ENCODE results near the gene DNALI1.
A peak's percentile ranks its signal among the peaks of the same experiment; 100 is the strongest.
"Not testable (repeated sequence)": the region's sequence is repeated elsewhere in the genome, so short reads cannot be mapped to it uniquely, and the experiment has no call there.

Gene DNALI1

GRCh38 chr1:37556712-37557196, at the start of gene DNALI1:
Gene DNALI1 (plus strand): TSS chr1:37556940. CDS start chr1:37556995, 55 bp downstream.
- DNase-seq (ENCODE audit: low read depth in 3 of 3): peak in 1 of 3 experiments; percentile 15

DNA sequence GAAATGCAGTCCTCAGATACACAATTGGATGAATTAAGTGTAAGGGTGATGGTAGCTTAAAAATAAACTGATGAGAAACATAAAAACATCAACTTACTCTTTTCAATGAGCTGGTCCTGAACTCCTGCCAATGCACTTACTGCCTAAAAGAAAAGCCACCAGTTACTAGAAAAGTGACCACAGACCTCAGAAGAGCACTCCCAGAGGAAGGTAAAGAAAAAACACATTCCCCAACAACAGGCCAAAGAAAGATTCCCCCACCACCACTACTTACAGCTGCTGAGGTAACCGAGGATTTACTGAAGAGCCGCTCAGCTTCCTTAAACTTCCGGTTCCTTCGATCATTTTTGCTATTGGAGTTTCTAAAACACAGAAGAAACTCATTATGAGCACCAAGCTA, 47.6 kb upstream of the DNALI1 start:
- DNase-seq (ENCODE audit: low read depth in 3 of 3): no peak

GRCh38 chr1:37513795-37514349, 42.9 kb upstream of the DNALI1 start:
- peak; percentile 22 to 68 (median 54) for DNase-seq (ENCODE audit: low read depth in 3 of 3)

- peak; percentile 63 to 75 (median 72) for DNase-seq (ENCODE audit: low read depth in 3 of 3)
These were observed 42.2 kb upstream of the DNALI1 start, which contains the start of gene MEAF6 for GRCh38 chr1:37514350-37515184. Gene MEAF6 (minus strand): TSS chr1:37514766. CDS start chr1:37514746, 20 bp downstream.

- no peak for DNase-seq (ENCODE audit: low read depth in 3 of 3)
These were observed 41.3 kb upstream of the DNALI1 start for GRCh38 chr1:37515185-37516034.

- no peak for DNase-seq (ENCODE audit: low read depth in 3 of 3)
These were observed 39.2 kb upstream of the DNALI1 start for GRCh38 chr1:37517569-37517968.

DNA sequence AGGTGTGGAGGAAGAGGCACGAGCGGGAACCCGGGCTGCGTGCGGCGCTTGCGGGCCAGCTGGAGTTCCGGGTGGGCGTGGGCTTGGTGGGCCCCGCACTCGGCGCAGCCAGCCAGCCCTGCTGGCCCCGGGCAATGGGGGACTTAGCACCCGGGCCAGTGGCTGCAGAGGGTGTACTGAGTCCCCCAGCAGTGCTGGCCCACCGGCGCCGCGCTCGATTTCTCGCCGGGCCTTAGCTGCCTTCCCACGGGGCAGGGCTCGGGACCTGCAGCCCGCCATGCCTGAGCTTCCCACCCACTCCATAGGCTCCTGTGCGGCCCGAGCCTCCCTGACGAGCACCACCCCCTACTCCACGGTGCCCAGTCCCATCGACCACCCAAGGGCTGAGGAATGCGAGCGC, 38.5 kb upstream of the DNALI1 start:
- not testable (repeated sequence) for DNase-seq (ENCODE audit: low read depth in 3 of 3)

- peak in 1 of 3 experiments; percentile 35 for DNase-seq (ENCODE audit: low read depth in 3 of 3)
These were observed 37.8 kb upstream of the DNALI1 start for GRCh38 chr1:37518929-37519328.

GRCh38 chr1:37519613-37520012, 37.1 kb upstream of the DNALI1 start:
- DNase-seq (ENCODE audit: low read depth in 3 of 3): no peak

GRCh38 chr1:37529888-37530287, 26.9 kb upstream of the DNALI1 start:
- DNase-seq (ENCODE audit: low read depth in 3 of 3): not testable (repeated sequence)

GRCh38 chr1:37532418-37533156, 24.2 kb upstream of the DNALI1 start:
- DNase-seq (ENCODE audit: low read depth in 3 of 3): not testable (repeated sequence)

GRCh38 chr1:37533317-37534093, 23.2 kb upstream of the DNALI1 start:
- no peak for DNase-seq (ENCODE audit: low read depth in 3 of 3)

GRCh38 chr1:37537378-37537777, 19.4 kb upstream of the DNALI1 start:
- no peak for DNase-seq (ENCODE audit: low read depth in 3 of 3)

GRCh38 chr1:37539154-37539553, 17.6 kb upstream of the DNALI1 start:
- not testable (repeated sequence) for DNase-seq (ENCODE audit: low read depth in 3 of 3)

DNA sequence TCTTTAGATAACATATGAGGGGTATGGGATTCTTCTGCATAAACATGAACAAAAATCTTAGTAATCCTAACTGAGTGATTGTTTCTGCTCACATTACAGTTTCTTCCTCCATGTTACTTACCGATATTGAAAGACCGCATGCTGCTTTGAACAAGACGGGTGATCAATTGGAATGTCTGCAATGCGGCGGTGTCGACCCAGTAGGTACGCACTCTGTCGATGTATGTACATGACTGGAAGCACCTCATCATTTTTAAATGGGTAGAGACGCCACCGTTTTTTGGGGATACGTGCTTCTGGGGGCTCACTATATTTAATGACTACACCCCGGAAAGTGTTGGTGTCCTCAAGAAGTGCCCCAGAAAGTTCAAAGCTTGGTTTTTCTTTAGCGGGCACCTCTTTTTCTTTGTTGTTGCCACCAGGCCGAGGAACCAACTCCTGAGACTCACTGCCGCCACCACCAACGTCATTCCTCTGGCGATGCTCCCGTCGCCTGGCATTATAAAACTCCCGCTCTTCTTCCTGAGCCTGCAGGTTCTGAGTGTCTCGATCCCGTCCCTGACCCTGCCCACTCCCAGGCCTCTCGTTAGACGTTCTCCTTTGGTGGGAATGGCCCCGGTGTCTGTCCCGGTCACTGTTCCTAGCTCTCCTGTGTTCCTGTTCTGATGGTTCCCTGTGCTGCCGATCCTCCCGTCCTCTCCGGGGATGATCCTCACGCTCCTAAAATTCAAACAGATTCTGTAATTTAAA, 16.5 kb upstream of the DNALI1 start:
- no peak for DNase-seq (ENCODE audit: low read depth in 3 of 3)

DNA sequence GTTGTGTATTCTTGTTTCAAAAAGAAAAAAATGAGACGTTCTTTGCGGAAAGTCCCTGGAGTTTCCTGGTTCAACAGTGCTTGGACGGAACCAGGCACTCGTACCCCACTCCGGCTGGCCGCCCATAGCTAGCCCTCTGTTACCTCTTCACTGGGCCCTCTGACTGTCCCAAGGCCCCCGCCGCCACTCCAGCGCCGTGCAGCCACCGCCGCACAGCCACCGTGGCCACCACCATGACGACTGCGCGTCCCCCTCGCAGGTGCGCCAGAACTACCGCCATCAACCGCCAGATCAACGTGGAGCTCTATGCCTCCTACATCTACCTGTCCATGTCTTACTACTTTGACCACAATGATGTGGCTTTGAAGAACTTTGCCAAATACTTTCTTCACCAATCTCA, 12.2 kb upstream of the DNALI1 start:
- DNase-seq (ENCODE audit: low read depth in 3 of 3): no peak

GRCh38 chr1:37545019-37545418, 11.7 kb upstream of the DNALI1 start:
- DNase-seq (ENCODE audit: low read depth in 3 of 3): no peak

GRCh38 chr1:37549341-37549740, 7.4 kb upstream of the DNALI1 start:
- no peak for DNase-seq (ENCODE audit: low read depth in 3 of 3)

GRCh38 chr1:37553598-37553926, 3.2 kb upstream of the DNALI1 start:
- no peak for DNase-seq (ENCODE audit: low read depth in 3 of 3)

Data from stimulated activated CD4-positive, alpha-beta T cell treated with anti-CD3 and anti-CD28 coated beads, TNF-alpha, amount 100 ng/mL, for 24 hours (primary cell).